ENCODE results near the gene ATG101. TPM values are rescaled to one million over a fixed set of nuclear protein-coding genes. Genes with fewer than 3 reads are reported as not detected.

The ATG101 gene
- total and polyA plus RNA-seq, 2 of the 13 experiments (the other 11 are each of a cell fraction or from before 2014, with no cell fraction given): 58.2 to 67.7 TPM

- no peak; a peak in 1 of 4 replicates for TF ChIP-seq KLF16 (CRISPR knock-in tag; IDR thresholded peaks at IDR 0.05)
- no peak for TF ChIP-seq ZNF10 (CRISPR knock-in tag; IDR thresholded peaks at IDR 0.05; ENCODE audit: borderline replicate concordance, low read depth)
- TF ChIP-seq THAP8 (CRISPR knock-in tag; IDR thresholded peaks at IDR 0.05; ENCODE audit: borderline replicate concordance): no peak
- no peak for TF ChIP-seq ZBTB7B (CRISPR knock-in tag; IDR thresholded peaks at IDR 0.05)
- TF ChIP-seq ZNF251 (CRISPR knock-in tag; IDR thresholded peaks at IDR 0.05): no peak
- TF ChIP-seq MAFK (conservative IDR thresholded peaks at IDR 0.05 in 1 of 2, IDR thresholded peaks at IDR 0.05 in 1 of 2; ENCODE audit: low read length in 2 of 2): no peak
- no peak; the same call in 1 of the 2 replicates for TF ChIP-seq ZSCAN21 (CRISPR knock-in tag; IDR thresholded peaks at IDR 0.05; ENCODE audit: borderline replicate concordance)
- no peak for TF ChIP-seq ZNF7 (CRISPR knock-in tag; IDR thresholded peaks at IDR 0.05)
- peak; percentile 39 for TF ChIP-seq HDAC2 (CRISPR knock-in tag; IDR thresholded peaks at IDR 0.05)
- TF ChIP-seq SP5 (CRISPR knock-in tag; IDR thresholded peaks at IDR 0.05; ENCODE audit: borderline replicate concordance, low read depth): no peak; the same call in none of the 2 replicates
- no peak for TF ChIP-seq HNF1A (IDR thresholded peaks at IDR 0.05; ENCODE audit: low read depth)
- TF ChIP-seq HNF1A (CRISPR knock-in tag; IDR thresholded peaks at IDR 0.05; ENCODE audit: borderline replicate concordance): peak; percentile 56; the same call in 1 of the 2 replicates
- TF ChIP-seq ZNF451 (CRISPR knock-in tag; IDR thresholded peaks at IDR 0.05): 0 out of 2 replicates have a peak, but pooled peaks have one; percentile 32
- no peak for TF ChIP-seq ZFP36L2 (CRISPR knock-in tag; IDR thresholded peaks at IDR 0.05)
- TF ChIP-seq ZNF780A (CRISPR knock-in tag; IDR thresholded peaks at IDR 0.05): no peak
- TF ChIP-seq MTF1 (CRISPR knock-in tag; IDR thresholded peaks at IDR 0.05): no peak
- peak; percentile 2; the same call in 1 of the 2 replicates for TF ChIP-seq ZNF580 (CRISPR knock-in tag; IDR thresholded peaks at IDR 0.05; ENCODE audit: borderline replicate concordance, low read depth)
- TF ChIP-seq ZNF30 (CRISPR knock-in tag; IDR thresholded peaks at IDR 0.05): no peak
- TF ChIP-seq ZNF746 (CRISPR knock-in tag; IDR thresholded peaks at IDR 0.05): peak; percentile 88; the same call in 1 of the 2 replicates
- TF ChIP-seq ZSCAN20 (CRISPR knock-in tag; IDR thresholded peaks at IDR 0.05; ENCODE audit: borderline replicate concordance): no peak
- peak; percentile 31; the same call in 1 of the 2 replicates for TF ChIP-seq SOX5 (CRISPR knock-in tag; IDR thresholded peaks at IDR 0.05; ENCODE audit: borderline replicate concordance)
- no peak for TF ChIP-seq SRSF4 (IDR thresholded peaks at IDR 0.05; ENCODE audit: low read depth, low read length, poor library complexity, severe bottlenecking)
- no peak for TF ChIP-seq ZNF367 (CRISPR knock-in tag; IDR thresholded peaks at IDR 0.05; ENCODE audit: borderline replicate concordance)
- TF ChIP-seq NR2F2 (IDR thresholded peaks at IDR 0.05; ENCODE audit: borderline replicate concordance, low read depth): no peak; the same call in 1 of the 2 replicates
- TF ChIP-seq ZNF629 (CRISPR knock-in tag; conservative IDR thresholded peaks at IDR 0.05): no peak
- TF ChIP-seq SATB2 (CRISPR knock-in tag; IDR thresholded peaks at IDR 0.05): no peak
Observed at GRCh38 chr12:52050758-52051541, 18.8 kb upstream of the ATG101 start, which contains the start of gene NR4A1 (continued).

All from HepG2 (cell line).